HCT116 (cell line): ENCODE measurements around the gene GPRC5D. TPM values are rescaled to one million over a fixed set of nuclear protein-coding genes. Genes with fewer than 3 reads are reported as not detected.

Experiments
- ATAC-seq: fragments of 200-7000 bp; cut with Tn5 transposase; 2 replicates; pipeline ENCODE4 v1.9.1; 2020; ENCODE audit warnings: mild to moderate bottlenecking, moderate library complexity
- BruUV-seq: library from RNA; stranded (reverse); fragments of 400-500 nt; replicated peaks from 2 replicates; lab custom pipeline; 2021; lab: Mats Ljungman, UMichigan
- CTCF ChIA-PET: fragments of 300-600 bp; sonication (Branson Sonifier 250); formaldehyde crosslinking; loops from one replicate; lab custom pipeline; 2021; ENCODE audit warnings: antibody characterized with exemption; lab: Charles Lee
- POLR2A ChIA-PET: fragments of 300-600, 350-600 bp; sonication (Branson Sonifier 250); formaldehyde crosslinking; loops from one replicate; lab custom pipeline; 2021; ENCODE audit warnings: antibody characterized with exemption; lab: Charles Lee
- RAD21 ChIA-PET, 2 experiments: fragments of 300-600 bp; sonication (Branson Sonifier 250); formaldehyde crosslinking; loops; one replicate each; lab custom pipeline; 2023; ENCODE audit warnings: low total read pairs in 2 of 2; ENCODE audit not compliant: uncharacterized antibody in 2 of 2, unreplicated experiment in 2 of 2, low non-redundant PET in 1 of 2; lab: Charles Lee
- DNase-seq: peaks from one replicate; pipeline ENCODE4 v3.0.0-alpha.2; 2010; ENCODE audit warnings: low read depth, low spot score
- H2AFZ ChIP-seq: fragments of 200-600 bp; shearing (Covaris generic), sonication (generic); 2 replicates; pipeline ENCODE4 v1.6.1; 2017; ENCODE audit warnings: low read depth, mixed run types, mixed read lengths, antibody characterized with exemption, low read length; ENCODE audit not compliant: poor library complexity, severe bottlenecking
- H3K27ac ChIP-seq: 2 replicates; pipeline ENCODE4 v1.5.1; 2012; ENCODE audit warnings: low read depth, low read length
- H3K27me3 ChIP-seq: fragments of 200-600 bp; sonication (generic); 2 replicates; pipeline ENCODE4 v1.6.1; 2016; ENCODE audit warnings: mixed run types, low read length, mixed read lengths; ENCODE audit not compliant: insufficient read depth
- H3K36me3 ChIP-seq, 2 experiments: fragments of 200-500 bp in 1 of 2; fragments of 200-600 bp in 1 of 2; sonication (Bioruptor generic) in 1 of 2; sonication (generic) in 1 of 2; 2 replicates each; pipeline versions ENCODE4 v1.5.1 to v1.6.1; 2014 to 2016; ENCODE audit warnings: low read length in 2 of 2, inconsistent platforms in 1 of 2, mixed read lengths in 1 of 2, mixed run types in 1 of 2; ENCODE audit not compliant: insufficient read depth in 2 of 2, control insufficient read depth in 1 of 2
- H3K4me1 ChIP-seq, 2 experiments: fragments of 200-600 bp in 1 of 2; sonication (generic) in 1 of 2; 2 replicates each; pipeline versions ENCODE4 v1.5.1 to v1.6.1; 2012 to 2017; ENCODE audit warnings: low read length in 2 of 2, inconsistent platforms in 1 of 2, mild to moderate bottlenecking in 1 of 2, mixed read lengths in 1 of 2, mixed run types in 1 of 2, moderate library complexity in 1 of 2; ENCODE audit not compliant: insufficient read depth in 2 of 2, control insufficient read depth in 1 of 2
- H3K4me2 ChIP-seq: fragments of 200-600 bp; sonication (generic); 2 replicates; pipeline ENCODE4 v1.6.1; 2017; ENCODE audit warnings: mixed run types, low read length, mixed read lengths
- H3K4me3 ChIP-seq, 2 experiments: fragments of 200-600 bp in 1 of 2; sonication (generic) in 1 of 2; replicated peaks in 1 of 2; 2 replicates each; pipeline ENCODE4 v1.5.1; 2011 to 2016; ENCODE audit warnings: low read length in 2 of 2, control low read depth in 1 of 2, low read depth in 1 of 2, mild to moderate bottlenecking in 1 of 2, mixed read lengths in 1 of 2, mixed run types in 1 of 2
- H3K79me2 ChIP-seq: fragments of 200-600 bp; sonication (generic); 2 replicates; pipeline ENCODE4 v1.6.1; 2017; ENCODE audit warnings: mild to moderate bottlenecking, mixed run types, low read length, moderate library complexity, mixed read lengths; ENCODE audit not compliant: insufficient read depth
- H3K9ac ChIP-seq: fragments of 200-600 bp; sonication (generic); 2 replicates; pipeline ENCODE4 v1.6.1; 2016; ENCODE audit warnings: low read length, mixed read lengths
- H3K9me2 ChIP-seq: fragments of 200-600 bp; sonication (generic), shearing (Covaris generic); 2 replicates; pipeline ENCODE4 v1.6.1; 2017; ENCODE audit warnings: mixed run types, mild to moderate bottlenecking, moderate library complexity; ENCODE audit not compliant: insufficient read depth
- H3K9me3 ChIP-seq, 2 experiments: fragments of 200-500 bp in 1 of 2; fragments of 200-600 bp in 1 of 2; sonication (Bioruptor generic) in 1 of 2; sonication (generic) in 1 of 2; 2 replicates each; pipeline ENCODE4 v1.6.1; 2014 to 2017; ENCODE audit warnings: low read length in 2 of 2, mixed read lengths in 2 of 2, inconsistent platforms in 1 of 2, low read depth in 1 of 2, mild to moderate bottlenecking in 1 of 2, mixed run types in 1 of 2, moderate library complexity in 1 of 2; ENCODE audit not compliant: control insufficient read depth in 1 of 2, insufficient read depth in 1 of 2
- H4K20me1 ChIP-seq: fragments of 200-600 bp; sonication (generic), shearing (Covaris generic); 2 replicates; pipeline ENCODE4 v1.6.1; 2017; ENCODE audit warnings: mixed run types, mild to moderate bottlenecking, moderate library complexity; ENCODE audit not compliant: insufficient read depth
- ATF3 ChIP-seq: IDR thresholded peaks from 2 replicates; pipeline ENCODE4 v1.6.1; 2012
- CEBPB ChIP-seq: IDR thresholded peaks from 2 replicates; pipeline ENCODE4 v1.6.1; 2012; ENCODE audit warnings: low read depth
- CTCF ChIP-seq, 3 experiments: fragments of 200-600 bp in 1 of 3; sonication (generic) in 1 of 3; IDR thresholded peaks in 2 of 3; conservative IDR thresholded peaks in 1 of 3; 2 replicates each; pipeline ENCODE4 v1.5.1; 2012 to 2017; ENCODE audit warnings: low read depth in 2 of 3, low read length in 2 of 3, antibody characterized with exemption in 1 of 3, borderline replicate concordance in 1 of 3, control low read depth in 1 of 3, mild to moderate bottlenecking in 1 of 3, mixed read lengths in 1 of 3, mixed run types in 1 of 3, moderate library complexity in 1 of 3; ENCODE audit not compliant: insufficient read depth in 1 of 3
- EGR1 ChIP-seq: IDR thresholded peaks from 2 replicates; pipeline ENCODE4 v1.6.1; 2012; ENCODE audit warnings: low read depth
- ELF1 ChIP-seq: IDR thresholded peaks from 2 replicates; pipeline ENCODE4 v1.6.1; 2012; ENCODE audit warnings: low read depth, borderline replicate concordance
- EZH2 ChIP-seq: fragments of 200-600 bp; sonication (generic); IDR thresholded peaks from 2 replicates; pipeline ENCODE4 v1.6.1; 2017; ENCODE audit warnings: antibody characterized with exemption, mixed run types
- EZH2phosphoT487 ChIP-seq: fragments of 200-600 bp; IDR thresholded peaks from 2 replicates; pipeline ENCODE4 v1.6.1; 2018; ENCODE audit warnings: antibody characterized with exemption, borderline replicate concordance
- FOSL1 ChIP-seq: IDR thresholded peaks from 2 replicates; pipeline ENCODE4 v1.6.1; 2012; ENCODE audit warnings: low read depth
- JUND ChIP-seq: IDR thresholded peaks from 2 replicates; pipeline ENCODE4 v1.6.1; 2012
- POLR2A ChIP-seq: IDR thresholded peaks from 2 replicates; pipeline ENCODE4 v1.7.0; 2011; ENCODE audit warnings: borderline replicate concordance; ENCODE audit not compliant: insufficient read depth, insufficient read length; ENCODE audit errors: extremely low read depth
- POLR2AphosphoS5 ChIP-seq: IDR thresholded peaks from 2 replicates; pipeline ENCODE4 v1.6.1; 2011; ENCODE audit warnings: mild to moderate bottlenecking, low read depth, low read length, moderate library complexity
- RAD21 ChIP-seq: IDR thresholded peaks from 2 replicates; pipeline ENCODE4 v1.6.1; 2012; ENCODE audit warnings: low read depth, mild to moderate bottlenecking
- REST ChIP-seq: IDR thresholded peaks from 2 replicates; pipeline ENCODE4 v1.6.1; 2012; ENCODE audit warnings: low read depth
- SP1 ChIP-seq: IDR thresholded peaks from 2 replicates; pipeline ENCODE4 v1.6.1; 2012; ENCODE audit warnings: low read depth
- SRF ChIP-seq: IDR thresholded peaks from 2 replicates; pipeline ENCODE4 v1.6.1; 2012; ENCODE audit warnings: low read depth
- YY1 ChIP-seq: IDR thresholded peaks from 2 replicates; pipeline ENCODE4 v1.6.1; 2011; ENCODE audit warnings: low read length, low read depth, moderate library complexity, mild to moderate bottlenecking; ENCODE audit not compliant: insufficient replicate concordance; ENCODE audit errors: extremely low read depth
- ZBTB33 ChIP-seq: IDR thresholded peaks from 2 replicates; pipeline ENCODE4 v1.6.1; 2011; ENCODE audit warnings: mild to moderate bottlenecking, low read length, moderate library complexity; ENCODE audit not compliant: insufficient replicate concordance; ENCODE audit errors: extremely low read depth
- ZFX ChIP-seq: fragments of 450-650 bp; IDR thresholded peaks from 2 replicates; pipeline ENCODE4 v1.6.1; 2017
- ZNF274 ChIP-seq: fragments of 200-500 bp; sonication (Bioruptor generic); IDR thresholded peaks from 2 replicates; pipeline ENCODE4 v1.6.1; 2014; ENCODE audit warnings: mild to moderate bottlenecking, low read depth, low read length, inconsistent platforms
- intact Hi-C: fragments of 100-400 bp; cut with micrococcal nuclease; formaldehyde crosslinking; loops from 2 replicates; pipeline ENCODE4 v1.10.0; 2022
- total RNA-seq: library from RNA; stranded (reverse); gene quantifications from one replicate; pipeline ENCODE4 v1.2.1, GENCODE V29; 2021; ENCODE audit not compliant: unreplicated experiment

The GPRC5D gene
- total RNA-seq, 1 experiment from 2014 or later: not detected

- ATAC-seq (no peak), DNase-seq (no peak)
- no peaks in the 10 kb centered on the region for H4K20me1 ChIP-seq
- no peaks in the 10 kb centered on the region for H3K36me3 ChIP-seq
- no peak overlapping the region for H3K9ac ChIP-seq
- H3K79me2 ChIP-seq: no peaks in the 10 kb centered on the region
- no peaks in the 10 kb centered on the region for H3K27me3 ChIP-seq
- TF ChIP-seq JUND: no peak
- TF ChIP-seq EZH2phosphoT487: no peak
- no peak for TF ChIP-seq POLR2A
- TF ChIP-seq SP1: no peak
- TF ChIP-seq YY1: no peak
- TF ChIP-seq RAD21: no peak
- TF ChIP-seq EGR1: no peak
- no peak for TF ChIP-seq ZNF274
- no peak for TF ChIP-seq REST
- no peak for TF ChIP-seq SRF
- TF ChIP-seq ZFX: no peak
- no peak for TF ChIP-seq CTCF (IDR thresholded peaks at IDR 0.05 in 2 of 3, conservative IDR thresholded peaks at IDR 0.05 in 1 of 3; ENCODE audit: borderline replicate concordance in 1 of 3, insufficient read depth in 1 of 3, low read depth in 2 of 3, low read length in 2 of 3)
- TF ChIP-seq ATF3: no peak
- no peak for TF ChIP-seq ZBTB33
- TF ChIP-seq FOSL1: no peak
- no peak for TF ChIP-seq POLR2AphosphoS5
- no peak for TF ChIP-seq ELF1
- no peak for TF ChIP-seq CEBPB
- no peak for TF ChIP-seq EZH2
- H3K4me3 ChIP-seq: no peak overlapping the region
- RAD21 ChIA-PET: no interaction called here
- POLR2A ChIA-PET: no interaction called here
- no peaks in the 10 kb centered on the region for H3K9me2 ChIP-seq
- no peak overlapping the region for H2AFZ ChIP-seq
- H3K4me1 ChIP-seq: no peaks in the 10 kb centered on the region
- CTCF ChIA-PET: no interaction called here
- BruUV-seq: no TSS peak
- intact Hi-C loops: no loop called here
- H3K27ac ChIP-seq: no peak overlapping the region
- H3K9me3 ChIP-seq: no peaks in the 10 kb centered on the region
- no peak overlapping the region for H3K4me2 ChIP-seq
Observed at GRCh38 chr12:12938541-12938940, 13.4 kb downstream of the GPRC5D start.
